Subcutaneous abdominal adipose tissue (tissue), 5 donors: ENCODE results near the gene TMEM163.
"Not testable (repeated sequence)": the region's sequence is repeated elsewhere in the genome, so short reads cannot be mapped to it uniquely, and the experiment has no call there.

Experiments
- H3K27ac ChIP-seq: one replicate; pipeline ENCODE4 v1.7.0; 2013; ENCODE audit warnings: low read depth, mild to moderate bottlenecking, inconsistent platforms, low read length, moderate library complexity
- H3K27me3 ChIP-seq, 5 donors: one replicate each; pipeline ENCODE4 v1.7.0; 2013; ENCODE audit warnings: low read length in 5 of 5, inconsistent platforms in 1 of 5; ENCODE audit not compliant: control insufficient read depth in 5 of 5, insufficient read depth in 4 of 5
- H3K36me3 ChIP-seq, 5 donors: one replicate each; pipeline ENCODE4 v1.7.0; 2013; ENCODE audit warnings: low read length in 5 of 5; ENCODE audit not compliant: control insufficient read depth in 5 of 5, insufficient read depth in 5 of 5
- H3K4me1 ChIP-seq, 5 donors: one replicate each; pipeline ENCODE4 v1.7.0; 2013; ENCODE audit warnings: low read length in 5 of 5, mild to moderate bottlenecking in 3 of 5, moderate library complexity in 1 of 5; ENCODE audit not compliant: control insufficient read depth in 5 of 5, insufficient read depth in 5 of 5
- H3K4me3 ChIP-seq, 5 donors: one replicate each; pipeline ENCODE4 v1.7.0; 2013; ENCODE audit warnings: low read length in 5 of 5, low read depth in 1 of 5
- H3K9ac ChIP-seq, 5 donors: one replicate each; pipeline ENCODE4 v1.7.0; 2013; ENCODE audit warnings: low read length in 5 of 5, mild to moderate bottlenecking in 4 of 5, moderate library complexity in 3 of 5
- H3K9me3 ChIP-seq, 5 donors: one replicate each; pipeline ENCODE4 v1.7.0; 2013; ENCODE audit warnings: low read length in 5 of 5; ENCODE audit not compliant: control insufficient read depth in 5 of 5
- donor health status: healthy.
- donor health status: healthy.
- donor health status: healthy.
- donor health status: healthy.
- donor health status: healthy.

Gene TMEM163

GRCh38 chr2:134576478-134576877 is 142.3 kb downstream of the TMEM163 start:
- no peaks in the 10 kb centered on the region for H3K36me3 ChIP-seq
- no peaks in the 10 kb centered on the region for H3K9me3 ChIP-seq
- H3K27ac ChIP-seq: no peak overlapping the region
- no peaks in the 10 kb centered on the region for H3K4me1 ChIP-seq
- H3K4me3 ChIP-seq: no peak overlapping the region
- no peaks in the 10 kb centered on the region for H3K27me3 ChIP-seq
- H3K9ac ChIP-seq: no peak overlapping the region

- Histone ChIP-seq H3K36me3 (no peaks in the 10 kb centered on the region), H3K4me3 (no peak overlapping the region), H3K4me1 (no peaks in the 10 kb centered on the region), H3K27ac (no peak overlapping the region), H3K9ac (no peak overlapping the region), H3K9me3 (no peaks in the 10 kb centered on the region), H3K27me3 (no peaks in the 10 kb centered on the region)
These were observed 142.9 kb downstream of the TMEM163 start for GRCh38 chr2:134575888-134576287.

- no peaks in the 10 kb centered on the region for H3K36me3 ChIP-seq
- H3K27ac ChIP-seq: no peak overlapping the region
- H3K4me1 ChIP-seq: no peaks in the 10 kb centered on the region
- no peaks in the 10 kb centered on the region for H3K27me3 ChIP-seq
- H3K4me3 ChIP-seq: no peak overlapping the region
- H3K9me3 ChIP-seq: no peaks in the 10 kb centered on the region
- no peak overlapping the region for H3K9ac ChIP-seq
These were observed 144.0 kb downstream of the TMEM163 start for GRCh38 chr2:134574611-134575330.

- no peaks in the 10 kb centered on the region for H3K36me3 ChIP-seq
- no peaks in the 10 kb centered on the region for H3K27me3 ChIP-seq
- no peak overlapping the region for H3K9ac ChIP-seq
- H3K4me1 ChIP-seq: no peaks in the 10 kb centered on the region
- no peaks in the 10 kb centered on the region for H3K9me3 ChIP-seq
- no peak overlapping the region for H3K4me3 ChIP-seq
- no peak overlapping the region for H3K27ac ChIP-seq
These were observed 145.1 kb downstream of the TMEM163 start for GRCh38 chr2:134573724-134574123.

GRCh38 chr2:134573085-134573370 is 145.8 kb downstream of the TMEM163 start:
- Histone ChIP-seq H3K36me3 (no peaks in the 10 kb centered on the region), H3K27me3 (no peaks in the 10 kb centered on the region), H3K4me3 (no peak overlapping the region), H3K4me1 (peaks cover 0 to under 1% (median 0%) of the 10 kb centered on the region in 5 donors), H3K27ac (no peak overlapping the region), H3K9me3 (no peaks in the 10 kb centered on the region), H3K9ac (no peak overlapping the region)

- H3K27me3 ChIP-seq: no peaks in the 10 kb centered on the region
- H3K4me3 ChIP-seq: no peak overlapping the region
- H3K36me3 ChIP-seq: no peaks in the 10 kb centered on the region
- no peak overlapping the region for H3K27ac ChIP-seq
- no peak overlapping the region for H3K9ac ChIP-seq
- H3K4me1 ChIP-seq: peaks cover 0 to 5% (median 0%) of the 10 kb centered on the region in 5 donors
- no peaks in the 10 kb centered on the region for H3K9me3 ChIP-seq
These were observed 146.3 kb downstream of the TMEM163 start for GRCh38 chr2:134572314-134573084.

GRCh38 chr2:134570676-134571075 is 148.1 kb downstream of the TMEM163 start:
- no peaks in the 10 kb centered on the region for H3K9me3 ChIP-seq
- peaks cover 0 to 5% (median 0%) of the 10 kb centered on the region in 5 donors for H3K4me1 ChIP-seq
- H3K9ac ChIP-seq: no peak overlapping the region
- H3K27ac ChIP-seq: no peak overlapping the region
- no peak overlapping the region for H3K4me3 ChIP-seq
- H3K36me3 ChIP-seq: no peaks in the 10 kb centered on the region
- no peaks in the 10 kb centered on the region for H3K27me3 ChIP-seq

- H3K27me3 ChIP-seq: no peaks in the 10 kb centered on the region
- H3K36me3 ChIP-seq: no peaks in the 10 kb centered on the region
- no peak overlapping the region for H3K4me3 ChIP-seq
- no peak overlapping the region for H3K9ac ChIP-seq
- no peaks in the 10 kb centered on the region for H3K9me3 ChIP-seq
- no peak overlapping the region for H3K27ac ChIP-seq
- peaks cover 0 to 5% (median 0%) of the 10 kb centered on the region in 5 donors for H3K4me1 ChIP-seq
These were observed 150.4 kb downstream of the TMEM163 start for GRCh38 chr2:134568413-134568812.

GRCh38 chr2:134567666-134568065 is 151.1 kb downstream of the TMEM163 start:
- no peaks in the 10 kb centered on the region for H3K27me3 ChIP-seq
- no peaks in the 10 kb centered on the region for H3K36me3 ChIP-seq

GRCh38 chr2:134564955-134565354 is 153.8 kb downstream of the TMEM163 start:
- not testable (repeated sequence) for H3K9ac ChIP-seq, H3K4me3 ChIP-seq, H3K4me1 ChIP-seq, H3K27me3 ChIP-seq, H3K36me3 ChIP-seq, H3K9me3 ChIP-seq, H3K27ac ChIP-seq

More at GRCh38 chr2:134567666-134568065, 151.1 kb downstream of the TMEM163 start:
- Histone ChIP-seq H3K9me3 (no peaks in the 10 kb centered on the region), H3K4me3 (no peak overlapping the region), H3K27ac (no peak overlapping the region), H3K4me1 (peaks cover 0 to 5% (median 0%) of the 10 kb centered on the region in 5 donors), H3K9ac (no peak overlapping the region)
